ENCODE measurements around the gene TSGA10. TPM values are rescaled to one million over a fixed set of nuclear protein-coding genes. Genes with fewer than 3 reads are reported as not detected.

TSGA10 gene
- total RNA-seq, 1 donor from 2014 or later = 4.3 TPM

DNA sequence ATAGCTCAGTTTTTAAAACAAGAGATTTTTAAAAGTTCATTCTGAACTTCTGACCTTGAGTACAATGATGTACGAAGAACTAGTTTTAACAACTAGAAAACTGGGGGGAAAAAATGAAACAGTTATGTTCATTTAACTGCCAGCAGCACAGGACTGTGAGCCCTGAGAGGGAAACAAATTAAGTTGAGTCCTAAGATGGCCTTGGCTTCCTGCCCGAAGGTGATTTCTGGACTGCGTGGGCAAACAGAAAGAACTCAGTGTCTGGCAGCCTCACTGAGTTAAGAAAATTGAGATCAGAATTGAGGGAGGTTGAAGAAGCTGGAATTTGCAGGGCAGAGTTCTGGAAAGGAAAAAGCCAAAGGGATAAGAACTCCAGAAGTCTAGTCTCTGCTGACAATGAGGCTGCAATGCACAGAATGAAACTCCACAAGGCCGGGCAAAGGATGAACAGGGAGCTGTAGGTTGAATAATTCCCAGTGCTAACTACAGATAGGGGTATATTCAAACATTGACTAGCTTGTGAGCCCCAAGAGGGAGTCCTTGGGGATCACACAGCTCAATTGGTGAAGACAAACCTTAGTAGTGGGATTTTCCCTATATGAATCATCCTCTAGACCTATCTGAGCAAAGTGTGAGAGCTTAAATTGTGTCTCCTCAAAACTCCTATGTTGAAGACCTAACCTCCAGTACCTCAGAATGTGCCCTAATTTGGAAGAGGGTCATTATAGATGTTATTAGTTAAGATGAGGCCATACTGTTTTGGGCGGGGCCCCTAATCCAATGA is 205.6 kb downstream of the TSGA10 start:
- DNase-seq (ENCODE audit: low spot score) = no peak
- ATAC-seq = no peak

DNA sequence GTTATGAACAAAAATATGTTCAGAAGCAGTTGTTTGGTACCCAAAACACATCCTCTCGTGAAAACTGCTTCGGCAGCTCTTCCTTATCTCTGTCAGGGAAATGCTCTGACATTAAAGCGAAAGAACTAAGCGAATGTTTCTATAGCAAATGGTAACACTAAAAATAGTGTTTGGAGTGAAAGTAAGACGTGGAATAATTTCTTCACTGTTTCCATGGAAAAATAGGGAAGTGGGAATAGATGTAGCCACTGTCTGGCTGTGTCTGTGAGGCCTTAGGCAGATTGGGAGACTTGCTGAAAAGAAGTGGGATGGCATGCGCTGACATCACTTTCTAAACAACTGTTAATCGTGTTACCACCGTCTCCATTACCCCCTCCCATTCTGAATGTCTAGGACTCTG is 207.2 kb downstream of the TSGA10 start:
- ATAC-seq = no peak
- no peak for DNase-seq (ENCODE audit: low spot score)

Other genes with a start within 250 kb of the TSGA10 start
- 0.30 TPM for gene CRACDL, start 218.7 kb downstream of the TSGA10 start, total RNA-seq
- 0.23 TPM for gene C2orf15, start 13.2 kb downstream of the TSGA10 start, total RNA-seq
- gene LIPT1, start within 50 bp of the TSGA10 start, total RNA-seq = 2.5 TPM
- 6.1 TPM for gene MITD1, start 26.1 kb upstream of the TSGA10 start, total RNA-seq
- gene MRPL30, start 26.2 kb upstream of the TSGA10 start, total RNA-seq = 12.7 TPM
- not detected for gene LYG2, start 100.7 kb upstream of the TSGA10 start, total RNA-seq
- 0.65 TPM for gene LYG1, start 146.3 kb upstream of the TSGA10 start, total RNA-seq
- gene TXNDC9, start 181.4 kb upstream of the TSGA10 start, total RNA-seq = 8.2 TPM
- 12.2 TPM for gene EIF5B, start 182.4 kb upstream of the TSGA10 start, total RNA-seq